Measurements from ENCODE around the gene ANKS6.

Gene ANKS6

GRCh38 chr9:98796364-98797101 is at the start of gene ANKS6:
Gene ANKS6, minus strand, starts transcription at chr9:98796555. Its CDS starts 64 bp downstream, at chr9:98796491.
- DNase-seq, result peak; percentile 80

- no peak for DNase-seq
Observed at GRCh38 chr9:98846081-98846480, 49.7 kb upstream of the ANKS6 start.

- no peak for DNase-seq
Observed at GRCh38 chr9:98842510-98842909, 46.2 kb upstream of the ANKS6 start.

- DNase-seq, result no peak
Observed at GRCh38 chr9:98839724-98840123, 43.4 kb upstream of the ANKS6 start.

- no peak for DNase-seq
Observed at GRCh38 chr9:98838868-98839565, 42.7 kb upstream of the ANKS6 start.

GRCh38 chr9:98838155-98838867 is 42.0 kb upstream of the ANKS6 start:
- DNase-seq, result no peak

GRCh38 chr9:98837516-98837915 is 41.2 kb upstream of the ANKS6 start:
- DNase-seq, result no peak

- DNase-seq, result no peak
Observed at GRCh38 chr9:98836206-98836605, 39.9 kb upstream of the ANKS6 start.

- DNase-seq, result no peak
Observed at GRCh38 chr9:98834386-98834785, 38.0 kb upstream of the ANKS6 start.

- no peak for DNase-seq
Observed at GRCh38 chr9:98833090-98833956, 37.0 kb upstream of the ANKS6 start.

GRCh38 chr9:98832768-98833089 is 36.4 kb upstream of the ANKS6 start:
- DNase-seq, result no peak

- no peak for DNase-seq
Observed at GRCh38 chr9:98831696-98832095, 35.3 kb upstream of the ANKS6 start.

GRCh38 chr9:98830554-98830953 is 34.2 kb upstream of the ANKS6 start:
- DNase-seq, result no peak

- DNase-seq, result no peak
Observed at GRCh38 chr9:98829766-98830165, 33.4 kb upstream of the ANKS6 start.

- DNase-seq, result no peak
Observed at GRCh38 chr9:98826716-98827115, 30.4 kb upstream of the ANKS6 start.

- no peak for DNase-seq
Observed at GRCh38 chr9:98825414-98825813, 29.1 kb upstream of the ANKS6 start.

- DNase-seq, result no peak
Observed at GRCh38 chr9:98823666-98824334, 27.4 kb upstream of the ANKS6 start.

- no peak for DNase-seq
Observed at GRCh38 chr9:98822661-98823060, 26.3 kb upstream of the ANKS6 start.

- no peak for DNase-seq
Observed at GRCh38 chr9:98821831-98822230, 25.5 kb upstream of the ANKS6 start.

- no peak for DNase-seq
Observed at GRCh38 chr9:98819231-98819630, 22.9 kb upstream of the ANKS6 start.

GRCh38 chr9:98818764-98819163 is 22.4 kb upstream of the ANKS6 start:
- DNase-seq, result no peak

- no peak for DNase-seq
Observed at GRCh38 chr9:98815391-98815951, 19.1 kb upstream of the ANKS6 start.

Measured in stimulated activated CD4-positive, alpha-beta T cell treated with anti-CD3 and anti-CD28 coated beads, Interleukin-4, amount 100 ng/mL, for 24 hours (primary cell).